Endothelial cell of umbilical vein (primary cell): ENCODE results near the gene SLC12A5. TPM values are rescaled to one million over a fixed set of nuclear protein-coding genes. Genes with fewer than 3 reads are reported as not detected.
A peak's percentile ranks its signal among the peaks of the same experiment; 100 is the strongest.

ENCODE experiments used
- BruUV-seq: library from RNA; stranded (reverse); fragments of 400-500 nt; replicated peaks from 2 replicates; lab custom pipeline; 2021; lab: Mats Ljungman, UMichigan
- CTCF ChIA-PET: fragments of 300-600, 350-600 bp; sonication (Branson Sonifier 250); formaldehyde crosslinking; loops from one replicate; lab custom pipeline; 2021; ENCODE audit warnings: antibody characterized with exemption, inconsistent platforms; lab: Charles Lee
- POLR2A ChIA-PET: fragments of 300-600, 350-600 bp; sonication (Branson Sonifier 250); formaldehyde crosslinking; loops from one replicate; lab custom pipeline; 2021; ENCODE audit warnings: antibody characterized with exemption, inconsistent platforms; lab: Charles Lee
- DNase-seq: peaks from one replicate; pipeline ENCODE4 v3.0.0-alpha.2; 2011; ENCODE audit warnings: low read depth, low spot score
- FAIRE-seq: peaks from 2 replicates; lab custom pipeline; 2011; peaks lifted over from hg19 to GRCh38; lab: Jason Lieb, UNC
- H2AFZ ChIP-seq: 2 replicates; pipeline ENCODE4 v1.6.0; 2012; ENCODE audit warnings: low read depth, low read length, control low read depth, inconsistent platforms
- H3K27ac ChIP-seq: 2 replicates; pipeline ENCODE4 v1.5.1; 2011; ENCODE audit warnings: low read depth, mild to moderate bottlenecking, control low read depth, low read length, moderate library complexity; ENCODE audit not compliant: insufficient read depth
- H3K27me3 ChIP-seq, 2 experiments: 2 replicates each; pipeline versions ENCODE4 v1.6.0 to v1.6.1; 2011; ENCODE audit warnings: low read length in 2 of 2, mixed read lengths in 1 of 2; ENCODE audit not compliant: control insufficient read depth in 2 of 2, insufficient read depth in 2 of 2
- H3K36me3 ChIP-seq, 2 experiments: 2 replicates in 1 of 2; 3 replicates in 1 of 2; pipeline ENCODE4 v1.5.1; 2011; ENCODE audit warnings: low read length in 2 of 2, mild to moderate bottlenecking in 1 of 2, moderate library complexity in 1 of 2; ENCODE audit not compliant: control insufficient read depth in 2 of 2, insufficient read depth in 2 of 2; ENCODE audit errors: extremely low read depth in 1 of 2
- H3K4me1 ChIP-seq: 3 replicates; pipeline ENCODE4 v1.5.1; 2011; ENCODE audit warnings: mild to moderate bottlenecking, low read length; ENCODE audit not compliant: control insufficient read depth, insufficient read depth; ENCODE audit errors: extremely low read depth
- H3K4me2 ChIP-seq: 2 replicates; pipeline ENCODE4 v1.6.1; 2011; ENCODE audit warnings: low read length, control low read depth, mixed read lengths; ENCODE audit not compliant: insufficient read depth
- H3K4me3 ChIP-seq, 3 experiments: fragments of 200-600 bp in 1 of 3; sonication (generic), shearing (Covaris generic) in 1 of 3; replicated peaks in 1 of 3; 2 replicates each; pipeline ENCODE4 v1.5.1; 2011 to 2016; ENCODE audit warnings: control low read depth in 3 of 3, low read length in 3 of 3, mild to moderate bottlenecking in 2 of 3, inconsistent platforms in 1 of 3, low read depth in 1 of 3, moderate library complexity in 1 of 3; ENCODE audit not compliant: insufficient read depth in 1 of 3
- H3K79me2 ChIP-seq: 2 replicates; pipeline ENCODE4 v1.6.0; 2012; ENCODE audit warnings: low read length, inconsistent platforms; ENCODE audit not compliant: control insufficient read depth, insufficient read depth
- H3K9ac ChIP-seq: replicated peaks from 2 replicates; pipeline ENCODE3; 2011; ENCODE audit warnings: low read length, control low read depth; ENCODE audit not compliant: insufficient read depth; ENCODE audit errors: extremely low read depth
- H3K9me1 ChIP-seq: replicated peaks from 3 replicates; pipeline ENCODE4 v1.6.0; 2011; ENCODE audit warnings: mild to moderate bottlenecking, low read length; ENCODE audit not compliant: control insufficient read depth, insufficient read depth; ENCODE audit errors: extremely low read depth
- H3K9me3 ChIP-seq: replicated peaks from 2 replicates; pipeline ENCODE4 v1.5.1; 2012; ENCODE audit warnings: low read length, inconsistent platforms; ENCODE audit not compliant: control insufficient read depth, insufficient read depth
- H4K20me1 ChIP-seq: replicated peaks from 2 replicates; pipeline ENCODE3; 2011; ENCODE audit warnings: mild to moderate bottlenecking, low read length; ENCODE audit not compliant: control insufficient read depth, insufficient read depth; ENCODE audit errors: extremely low read depth
- CTCF ChIP-seq, 2 donors: IDR thresholded peaks; 1 replicate in 1 of 2; 2 replicates in 1 of 2; pipeline ENCODE4 v1.5.1; 2011; ENCODE audit warnings: low read length in 2 of 2, mild to moderate bottlenecking in 2 of 2, moderate library complexity in 2 of 2, control low read depth in 1 of 2, inconsistent platforms in 1 of 2, low read depth in 1 of 2; ENCODE audit not compliant: insufficient read depth in 1 of 2; ENCODE audit errors: extremely low read depth in 1 of 2
- EZH2 ChIP-seq: IDR thresholded peaks from 2 replicates; pipeline ENCODE4 v1.6.1; 2012; ENCODE audit warnings: borderline replicate concordance, low read depth, mild to moderate bottlenecking, moderate library complexity, low read length, inconsistent platforms; ENCODE audit not compliant: severe bottlenecking
- FOS ChIP-seq: IDR thresholded peaks from 2 replicates; pipeline ENCODE4 v1.6.1; 2011; ENCODE audit warnings: mild to moderate bottlenecking, low read length, moderate library complexity, borderline replicate concordance; ENCODE audit not compliant: insufficient read depth
- GATA2 ChIP-seq: IDR thresholded peaks from 2 replicates; pipeline ENCODE4 v1.7.0; 2011; ENCODE audit warnings: low read depth, mild to moderate bottlenecking, moderate library complexity, mixed read lengths, low read length; ENCODE audit not compliant: insufficient read length, insufficient read depth
- JUN ChIP-seq: IDR thresholded peaks from 2 replicates; pipeline ENCODE4 v1.6.1; 2011; ENCODE audit warnings: borderline replicate concordance, low read depth; ENCODE audit not compliant: insufficient read length, insufficient read depth
- MAX ChIP-seq: IDR thresholded peaks from 2 replicates; pipeline ENCODE4 v1.6.1; 2011; ENCODE audit not compliant: insufficient read depth, insufficient read length
- MYC ChIP-seq: IDR thresholded peaks from one replicate; pipeline ENCODE4 v1.6.1; 2011; ENCODE audit warnings: mild to moderate bottlenecking, low read depth, low read length
- POLR2A ChIP-seq: IDR thresholded peaks from 2 replicates; pipeline ENCODE4 v1.6.1; 2012; ENCODE audit warnings: low read depth, mild to moderate bottlenecking, control low read depth, low read length
- POLR2AphosphoS5 ChIP-seq: IDR thresholded peaks from 2 replicates; pipeline ENCODE4 v1.6.1; 2012; ENCODE audit warnings: low read depth, mild to moderate bottlenecking, control low read depth, low read length, moderate library complexity; ENCODE audit not compliant: insufficient read depth
- dilution Hi-C: fragments of 300-500 bp; cut with MboI; formaldehyde crosslinking; loops from one replicate; pipeline ENCODE4 v1.15.0; 2019; ENCODE audit warnings: low sequenced_read_pairs; ENCODE audit not compliant: extremely low pct_ligation_motif_present
- intact Hi-C: fragments of 100-400 bp; cut with micrococcal nuclease; formaldehyde crosslinking; loops from one replicate; pipeline ENCODE4 v1.10.0; 2022
- polyA plus RNA-seq, 4 experiments: library from polyadenylated mRNA; depleted of rRNA in 3 of 4; stranded (reverse) in 3 of 4; unstranded in 1 of 4; fragments of >200 nt; gene quantifications; 2 replicates each; pipeline versions ENCODE4 v1.2.1 to v1.2.3, GENCODE V29; 2011 to 2012; ENCODE audit warnings: missing spikeins in 1 of 4
- total RNA-seq: library from RNA; stranded (reverse); gene quantifications from 2 replicates; pipeline ENCODE4 v1.2.3, GENCODE V29; 2021

SLC12A5 gene
- total and polyA plus RNA-seq, 2 donors (not counting 3 experiments of a cell fraction or from before 2014, with no cell fraction given), result 1.6 to 2.3 TPM

- Histone ChIP-seq H3K9ac (no peak overlapping the region), H2AFZ (no peak overlapping the region), H3K9me3 (no peaks in the 10 kb centered on the region), H3K4me3 (no peak overlapping the region), H3K27ac (peak overlapping the region; percentile 33), H3K4me1 (peaks cover 27% of the 10 kb centered on the region), H3K4me2 (peak overlapping the region; percentile 53), H3K9me1 (no peaks in the 10 kb centered on the region), H3K36me3 (peaks cover 9 to 21% of the 10 kb centered on the region in 2 experiments), H3K79me2 (no peaks in the 10 kb centered on the region), H3K27me3 (peaks cover 2 to 23% of the 10 kb centered on the region in 2 experiments), H4K20me1 (no peaks in the 10 kb centered on the region)
- ChIA-PET POLR2A (no interaction called here), CTCF (interaction anchor here (0.7 to 1.2 kb wide), 4 partner anchors 12 to 73 kb away, joined by 3 to 4 read pairs (median 4); no protein-coding TSS in a partner anchor)
- DNase-seq, result peak; percentile 64
- dilution Hi-C loops (no loop called here), intact Hi-C loops (loop anchor here (1.0 kb wide), 1 partner anchor 29 kb away; the partner anchor contains the start of gene NCOA5)
- peak; percentile 95 for FAIRE-seq
- BruUV-seq, result no TSS peak
- TF ChIP-seq FOS, result peak; percentile 35
- peak; percentile 54 for TF ChIP-seq POLR2AphosphoS5
- no peak for TF ChIP-seq CTCF (IDR thresholded peaks at IDR 0.05; ENCODE audit: extremely low read depth in 1 of 2, insufficient read depth in 1 of 2, low read depth in 1 of 2, low read length in 2 of 2)
- no peak for TF ChIP-seq POLR2A
These were observed 31.4 kb downstream of the SLC12A5 start for GRCh38 chr20:46060301-46060881.

GRCh38 chr20:46060975-46061374 is 32.0 kb downstream of the SLC12A5 start:
- no TSS peak for BruUV-seq
- Histone ChIP-seq H3K4me3 (no peak overlapping the region), H3K27me3 (peaks cover 2 to 23% of the 10 kb centered on the region in 2 experiments), H2AFZ (no peak overlapping the region), H4K20me1 (no peaks in the 10 kb centered on the region), H3K9ac (no peak overlapping the region), H3K9me3 (no peaks in the 10 kb centered on the region), H3K27ac (peak overlapping the region; percentile 33), H3K36me3 (peaks cover 14 to 21% of the 10 kb centered on the region in 2 experiments), H3K79me2 (no peaks in the 10 kb centered on the region), H3K9me1 (no peaks in the 10 kb centered on the region), H3K4me2 (peak overlapping the region; percentile 53), H3K4me1 (peaks cover 27% of the 10 kb centered on the region)
- TF ChIP-seq MAX (no peak), MYC (no peak), EZH2 (no peak), POLR2AphosphoS5 (no peak), POLR2A (no peak), JUN (no peak), CTCF (IDR thresholded peaks at IDR 0.05; ENCODE audit: extremely low read depth in 1 of 2, insufficient read depth in 1 of 2, low read depth in 1 of 2, low read length in 2 of 2) (no peak), GATA2 (no peak), FOS (no peak)
- intact Hi-C loops (loop anchor here (1.0 kb wide), 1 partner anchor 28 kb away; the partner anchor contains the start of gene NCOA5), dilution Hi-C loops (no loop called here)
- ChIA-PET POLR2A (no interaction called here), CTCF (interaction anchor here (0.7 to 1.2 kb wide), 4 partner anchors 12 to 74 kb away, joined by 3 to 4 read pairs (median 4); no protein-coding TSS in a partner anchor)
- no peak for DNase-seq
- FAIRE-seq, result no peak
